Measurements from ENCODE around the gene LTBR.

Gene LTBR

DNA sequence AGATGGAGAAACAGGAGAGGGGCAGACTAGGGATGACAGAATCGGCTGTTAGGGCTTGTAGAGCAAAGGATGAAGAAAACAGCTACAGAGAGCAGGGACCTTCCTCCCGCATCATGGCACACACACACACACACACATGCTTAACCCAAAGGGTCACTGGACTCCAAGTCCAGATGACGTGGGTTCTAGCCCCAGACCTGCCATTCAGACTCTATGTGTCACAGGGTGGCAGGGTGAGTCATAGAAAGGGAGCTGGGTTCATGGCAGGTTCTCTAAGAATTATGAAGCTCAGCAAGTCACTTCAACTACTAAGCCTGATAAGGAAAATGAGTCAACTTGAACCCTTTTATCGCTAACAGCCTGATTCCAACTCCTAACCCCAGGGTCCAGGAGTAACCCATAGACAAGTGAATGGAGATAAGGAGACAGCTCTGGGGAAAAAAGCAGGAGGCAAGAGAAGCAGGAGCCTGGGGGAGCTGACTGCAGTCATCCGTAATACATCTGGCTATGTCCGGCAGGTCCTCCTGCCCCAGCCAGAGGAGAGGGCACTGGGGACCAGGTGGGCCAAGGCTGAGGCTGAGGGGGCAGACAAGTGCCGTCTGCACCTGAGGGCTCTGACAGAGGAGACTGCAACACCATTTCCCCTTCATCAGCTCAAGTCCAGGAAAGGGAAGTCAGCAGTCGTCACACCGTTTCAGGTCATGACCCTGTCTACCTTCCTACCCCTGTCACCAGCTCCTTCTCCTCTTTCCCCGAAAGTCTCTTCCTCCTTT, 38.5 kb upstream of the LTBR start:
- Histone ChIP-seq H2BK15ac (replicated peaks; ENCODE audit: low read depth) (no peak overlapping the region), H3K9ac (ENCODE audit: low read length) (no peak overlapping the region), H3K4ac (ENCODE audit: low read depth, low read length) (no peak overlapping the region), H3K18ac (ENCODE audit: low read length) (no peak overlapping the region), H3K4me1 (ENCODE audit: control insufficient read depth, low read depth, low read length) (peaks cover 9% of the 10 kb centered on the region), H3K27ac (ENCODE audit: low read depth, low read length) (no peak overlapping the region), H3K79me1 (ENCODE audit: low read length) (no peaks in the 10 kb centered on the region), H3K4me3 (ENCODE audit: low read length) (no peak overlapping the region), H3K56ac (ENCODE audit: low read length) (no peak overlapping the region), H4K5ac (ENCODE audit: low read length) (no peak overlapping the region), H3K4me2 (ENCODE audit: low read length) (no peak overlapping the region), H4K8ac (ENCODE audit: low read depth, low read length) (no peak overlapping the region), H2BK120ac (ENCODE audit: low read depth, low read length) (no peak overlapping the region), H3K27me3 (ENCODE audit: insufficient read depth, low read length, poor library complexity) (no peaks in the 10 kb centered on the region), H3K36me3 (ENCODE audit: control insufficient read depth, insufficient read depth, low read length) (no peaks in the 10 kb centered on the region), H2BK5ac (ENCODE audit: low read length) (no peak overlapping the region), H2AK5ac (ENCODE audit: low read length) (no peak overlapping the region), H3K79me2 (ENCODE audit: control insufficient read depth, insufficient read depth, low read length) (peaks cover 14% of the 10 kb centered on the region), H3K23ac (ENCODE audit: low read length) (no peak overlapping the region)
- DNase-seq: no peak
- no CpG with 5 or more reads among the region's 10 CpGs for WGBS (ENCODE audit: extremely low coverage, insufficient coverage, low lambda C conversion rate)

GRCh38 chr12:6346235-6346832, 37.6 kb upstream of the LTBR start:
- Histone ChIP-seq H4K5ac (ENCODE audit: low read length) (no peak overlapping the region), H3K56ac (ENCODE audit: low read length) (no peak overlapping the region), H3K79me2 (ENCODE audit: control insufficient read depth, insufficient read depth, low read length) (peaks cover 5% of the 10 kb centered on the region), H3K4me3 (ENCODE audit: low read length) (no peak overlapping the region), H2BK15ac (replicated peaks; ENCODE audit: low read depth) (no peak overlapping the region), H4K8ac (ENCODE audit: low read depth, low read length) (no peak overlapping the region), H3K27me3 (ENCODE audit: insufficient read depth, low read length, poor library complexity) (no peaks in the 10 kb centered on the region), H2BK120ac (ENCODE audit: low read depth, low read length) (no peak overlapping the region), H3K23ac (ENCODE audit: low read length) (no peak overlapping the region), H3K18ac (ENCODE audit: low read length) (no peak overlapping the region), H3K4me1 (ENCODE audit: control insufficient read depth, low read depth, low read length) (peaks cover 9% of the 10 kb centered on the region), H3K27ac (ENCODE audit: low read depth, low read length) (no peak overlapping the region), H3K4ac (ENCODE audit: low read depth, low read length) (no peak overlapping the region), H3K79me1 (ENCODE audit: low read length) (no peaks in the 10 kb centered on the region), H2BK5ac (ENCODE audit: low read length) (no peak overlapping the region), H3K9ac (ENCODE audit: low read length) (no peak overlapping the region), H3K4me2 (ENCODE audit: low read length) (no peak overlapping the region), H2AK5ac (ENCODE audit: low read length) (no peak overlapping the region), H3K36me3 (ENCODE audit: control insufficient read depth, insufficient read depth, low read length) (no peaks in the 10 kb centered on the region)
- no CpG with 5 or more reads among the region's 5 CpGs for WGBS (ENCODE audit: extremely low coverage, insufficient coverage, low lambda C conversion rate)
- DNase-seq: no peak

GRCh38 chr12:6346942-6347341, 37.0 kb upstream of the LTBR start:
- Histone ChIP-seq H3K18ac (ENCODE audit: low read length) (no peak overlapping the region), H4K8ac (ENCODE audit: low read depth, low read length) (no peak overlapping the region), H2BK120ac (ENCODE audit: low read depth, low read length) (no peak overlapping the region), H3K79me1 (ENCODE audit: low read length) (no peaks in the 10 kb centered on the region), H3K36me3 (ENCODE audit: control insufficient read depth, insufficient read depth, low read length) (no peaks in the 10 kb centered on the region), H3K27ac (ENCODE audit: low read depth, low read length) (no peak overlapping the region), H3K79me2 (ENCODE audit: control insufficient read depth, insufficient read depth, low read length) (no peaks in the 10 kb centered on the region), H3K56ac (ENCODE audit: low read length) (no peak overlapping the region), H3K4me2 (ENCODE audit: low read length) (no peak overlapping the region), H2AK5ac (ENCODE audit: low read length) (no peak overlapping the region), H3K4me3 (ENCODE audit: low read length) (no peak overlapping the region), H3K4me1 (ENCODE audit: control insufficient read depth, low read depth, low read length) (peaks cover 9% of the 10 kb centered on the region), H3K4ac (ENCODE audit: low read depth, low read length) (no peak overlapping the region), H4K5ac (ENCODE audit: low read length) (no peak overlapping the region), H2BK5ac (ENCODE audit: low read length) (no peak overlapping the region), H3K9ac (ENCODE audit: low read length) (no peak overlapping the region), H3K23ac (ENCODE audit: low read length) (no peak overlapping the region), H2BK15ac (replicated peaks; ENCODE audit: low read depth) (no peak overlapping the region), H3K27me3 (ENCODE audit: insufficient read depth, low read length, poor library complexity) (no peaks in the 10 kb centered on the region)
- no CpG with 5 or more reads among the region's 8 CpGs for WGBS (ENCODE audit: extremely low coverage, insufficient coverage, low lambda C conversion rate)
- DNase-seq: no peak

- no peak overlapping the region for H2AK5ac ChIP-seq (ENCODE audit: low read length)
- H2BK15ac ChIP-seq (replicated peaks; ENCODE audit: low read depth): no peak overlapping the region
- no peak overlapping the region for H2BK120ac ChIP-seq (ENCODE audit: low read depth, low read length)
- no peak overlapping the region for H3K27ac ChIP-seq (ENCODE audit: low read depth, low read length)
- H3K4ac ChIP-seq (ENCODE audit: low read depth, low read length): no peak overlapping the region
- no peak overlapping the region for H3K9ac ChIP-seq (ENCODE audit: low read length)
- H3K56ac ChIP-seq (ENCODE audit: low read length): no peak overlapping the region
- H3K79me1 ChIP-seq (ENCODE audit: low read length): no peaks in the 10 kb centered on the region
- no peak overlapping the region for H2BK5ac ChIP-seq (ENCODE audit: low read length)
- no peaks in the 10 kb centered on the region for H3K79me2 ChIP-seq (ENCODE audit: control insufficient read depth, insufficient read depth, low read length)
- H3K18ac ChIP-seq (ENCODE audit: low read length): no peak overlapping the region
- no peak overlapping the region for H3K23ac ChIP-seq (ENCODE audit: low read length)
- no CpG with 5 or more reads among the region's 19 CpGs for WGBS (ENCODE audit: extremely low coverage, insufficient coverage, low lambda C conversion rate)
- no peaks in the 10 kb centered on the region for H3K36me3 ChIP-seq (ENCODE audit: control insufficient read depth, insufficient read depth, low read length)
- H4K8ac ChIP-seq (ENCODE audit: low read depth, low read length): no peak overlapping the region
- no peak for DNase-seq
- no peaks in the 10 kb centered on the region for H3K27me3 ChIP-seq (ENCODE audit: insufficient read depth, low read length, poor library complexity)
- H3K4me1 ChIP-seq (ENCODE audit: control insufficient read depth, low read depth, low read length): peaks cover 3% of the 10 kb centered on the region
- no peak overlapping the region for H3K4me3 ChIP-seq (ENCODE audit: low read length)
- no peak overlapping the region for H3K4me2 ChIP-seq (ENCODE audit: low read length)
- H4K5ac ChIP-seq (ENCODE audit: low read length): no peak overlapping the region
Observed at GRCh38 chr12:6347367-6348338, 36.3 kb upstream of the LTBR start.

- H3K4ac ChIP-seq (ENCODE audit: low read depth, low read length): no peak overlapping the region
- no peaks in the 10 kb centered on the region for H3K36me3 ChIP-seq (ENCODE audit: control insufficient read depth, insufficient read depth, low read length)
- no peak overlapping the region for H3K23ac ChIP-seq (ENCODE audit: low read length)
- H3K9ac ChIP-seq (ENCODE audit: low read length): no peak overlapping the region
- no peaks in the 10 kb centered on the region for H3K79me1 ChIP-seq (ENCODE audit: low read length)
- H3K27ac ChIP-seq (ENCODE audit: low read depth, low read length): no peak overlapping the region
- H2AK5ac ChIP-seq (ENCODE audit: low read length): no peak overlapping the region
- H4K8ac ChIP-seq (ENCODE audit: low read depth, low read length): no peak overlapping the region
- H2BK120ac ChIP-seq (ENCODE audit: low read depth, low read length): no peak overlapping the region
- no peak overlapping the region for H3K4me3 ChIP-seq (ENCODE audit: low read length)
- no peak overlapping the region for H3K4me2 ChIP-seq (ENCODE audit: low read length)
- no peak for DNase-seq
- H3K56ac ChIP-seq (ENCODE audit: low read length): no peak overlapping the region
- H2BK5ac ChIP-seq (ENCODE audit: low read length): no peak overlapping the region
- no peaks in the 10 kb centered on the region for H3K79me2 ChIP-seq (ENCODE audit: control insufficient read depth, insufficient read depth, low read length)
- no peak overlapping the region for H3K18ac ChIP-seq (ENCODE audit: low read length)
- no peak overlapping the region for H2BK15ac ChIP-seq (replicated peaks; ENCODE audit: low read depth)
- H4K5ac ChIP-seq (ENCODE audit: low read length): no peak overlapping the region
- no CpG with 5 or more reads among the region's 5 CpGs for WGBS (ENCODE audit: extremely low coverage, insufficient coverage, low lambda C conversion rate)
- H3K27me3 ChIP-seq (ENCODE audit: insufficient read depth, low read length, poor library complexity): no peaks in the 10 kb centered on the region
- H3K4me1 ChIP-seq (ENCODE audit: control insufficient read depth, low read depth, low read length): no peaks in the 10 kb centered on the region
Observed at GRCh38 chr12:6351622-6352021, 32.3 kb upstream of the LTBR start.

All from mesendoderm (in vitro differentiated cells).